Gastroesophageal sphincter (tissue), 3 donors: Measurements from ENCODE around the gene GP2.

Experiments
- CTCF ChIP-seq, 4 experiments: fragments of 200-600 bp in 2 of 4; fragments of 450-650 bp in 2 of 4; sonication (generic) in 1 of 4; IDR thresholded peaks; one replicate each; pipeline ENCODE4 v1.5.1; 2017 to 2019; ENCODE audit warnings: antibody characterized with exemption in 4 of 4, mild to moderate bottlenecking in 2 of 4, moderate library complexity in 2 of 4
- EP300 ChIP-seq: sonication (generic); formaldehyde crosslinking; IDR thresholded peaks from one replicate; pipeline ENCODE4 v1.6.1; 2017; ENCODE audit warnings: antibody characterized with exemption, mild to moderate bottlenecking
- POLR2A ChIP-seq, 2 donors: fragments of 450-650 bp; IDR thresholded peaks; one replicate each; pipeline ENCODE4 v1.6.1; 2017; ENCODE audit warnings: antibody characterized with exemption in 2 of 2, mild to moderate bottlenecking in 2 of 2, moderate library complexity in 1 of 2
- POLR2AphosphoS5 ChIP-seq: sonication (generic); formaldehyde crosslinking; IDR thresholded peaks from one replicate; pipeline ENCODE4 v1.6.1; 2017; ENCODE audit warnings: antibody characterized with exemption

GRCh38 chr16:20289571-20289970, 37.7 kb downstream of the GP2 start:
- no peak for TF ChIP-seq CTCF (IDR thresholded peaks at IDR 0.05)
- no peak for TF ChIP-seq POLR2A (IDR thresholded peaks at IDR 0.05)
- no peak for TF ChIP-seq EP300
- TF ChIP-seq POLR2AphosphoS5: no peak
